GM12878 (cell line): ENCODE results near the gene COPS8. TPM values are rescaled to one million over a fixed set of nuclear protein-coding genes. Genes with fewer than 3 reads are reported as not detected.

Experiments used
- BMI1 ChIP-seq: fragments of 450-650 bp; IDR thresholded peaks from 2 replicates; pipeline ENCODE4 v1.6.1; 2016; ENCODE audit warnings: mild to moderate bottlenecking, moderate library complexity, borderline replicate concordance
- EED ChIP-seq: sonication (generic); IDR thresholded peaks from 2 replicates; pipeline ENCODE4 v1.6.1; 2016; ENCODE audit warnings: antibody characterized with exemption, low read depth
- FOXM1 ChIP-seq: IDR thresholded peaks from 2 replicates; pipeline ENCODE4 v1.6.1; 2012; ENCODE audit warnings: low read depth, mild to moderate bottlenecking, inconsistent platforms, low read length, moderate library complexity
- GATAD2B ChIP-seq: fragments of 450-650 bp; conservative IDR thresholded peaks from 2 replicates; pipeline ENCODE4 v1.6.1; 2017; ENCODE audit warnings: low read depth, mild to moderate bottlenecking, moderate library complexity
- HDGF ChIP-seq: fragments of 450-650 bp; IDR thresholded peaks from 2 replicates; pipeline ENCODE4 v1.6.1; 2016; ENCODE audit warnings: antibody characterized with exemption
- IKZF2 ChIP-seq, 2 experiments: fragments of 450-650 bp; IDR thresholded peaks; 2 replicates each; pipeline ENCODE4 v1.6.1; 2017; ENCODE audit warnings: mild to moderate bottlenecking in 2 of 2, moderate library complexity in 2 of 2
- JUND ChIP-seq: IDR thresholded peaks from 2 replicates; pipeline ENCODE4 v1.6.1; 2012; ENCODE audit warnings: low read depth, mild to moderate bottlenecking, low read length, improper control_type of control experiment, moderate library complexity
- NFYA ChIP-seq: IDR thresholded peaks from 2 replicates; pipeline ENCODE4 v1.6.1; 2011; ENCODE audit warnings: low read depth, mild to moderate bottlenecking, low read length, improper control_type of control experiment, borderline replicate concordance
- POLR2A ChIP-seq: IDR thresholded peaks from 2 replicates; pipeline ENCODE4 v1.6.1; 2011; ENCODE audit warnings: low read depth, mild to moderate bottlenecking, low read length
- RAD21 ChIP-seq: IDR thresholded peaks from 2 replicates; pipeline ENCODE4 v1.6.1; 2011; ENCODE audit warnings: mild to moderate bottlenecking, low read depth, low read length, moderate library complexity; ENCODE audit not compliant: insufficient read depth
- RAD51 ChIP-seq: fragments of 450-650 bp; IDR thresholded peaks from 2 replicates; pipeline ENCODE4 v1.6.1; 2016; ENCODE audit warnings: moderate library complexity, mild to moderate bottlenecking, inconsistent platforms
- RFX5 ChIP-seq: IDR thresholded peaks from 2 replicates; pipeline ENCODE4 v1.6.1; 2011; ENCODE audit warnings: low read depth, low read length, improper control_type of control experiment
- RUNX3 ChIP-seq: IDR thresholded peaks from 2 replicates; pipeline ENCODE4 v1.6.1; 2012; ENCODE audit warnings: low read length, inconsistent platforms
- SREBF1 ChIP-seq: IDR thresholded peaks from 2 replicates; pipeline ENCODE4 v1.6.1; 2012; ENCODE audit warnings: mild to moderate bottlenecking, low read length
- WRNIP1 ChIP-seq: IDR thresholded peaks from 2 replicates; pipeline ENCODE4 v1.6.1; 2011; ENCODE audit warnings: low read depth, low read length, improper control_type of control experiment, borderline replicate concordance
- ZBED1 ChIP-seq: IDR thresholded peaks from 2 replicates; pipeline ENCODE4 v1.6.1; 2016; ENCODE audit warnings: borderline replicate concordance
- polyA plus RNA-seq, 11 experiments: library from polyadenylated mRNA; depleted of rRNA in 4 of 11; unstranded in 6 of 11; stranded (reverse) in 5 of 11; fragments of >200 nt; fragmentation: Nextera tagmentation in 4 of 11; fragmentation: Illumina TruSeq in 1 of 11; extraction: Ambion mirVana in 4 of 11; extraction: Trizol in 1 of 11; gene quantifications; 1 replicate in 1 of 11; 2 replicates in 10 of 11; pipeline versions ENCODE4 v1.2.1 to v1.2.3, GENCODE V29; 2011 to 2016; ENCODE audit warnings: inconsistent platforms in 2 of 11, missing spikeins in 2 of 11, low read depth in 1 of 11
- total RNA-seq, 4 experiments: library from RNA; depleted of rRNA in 3 of 4; stranded (reverse); fragments of >200 nt in 3 of 4; fragmentation: Illumina TruSeq in 1 of 4; extraction: Trizol in 1 of 4; gene quantifications; 2 replicates each; pipeline versions ENCODE4 v1.2.1 to v1.2.3, GENCODE V29; 2013 to 2021
- TF ChIP-seq, protein P1 (sequence below): fragments of 450-650 bp; IDR thresholded peaks from 2 replicates; pipeline ENCODE4 v1.6.1; 2016; ENCODE audit warnings: mild to moderate bottlenecking
- TF ChIP-seq, protein P2 (sequence below): fragments of 450-650 bp; IDR thresholded peaks from 2 replicates; pipeline ENCODE4 v1.6.1; 2017; ENCODE audit warnings: antibody characterized with exemption, mild to moderate bottlenecking, moderate library complexity
- TF ChIP-seq, protein P3 (sequence below): IDR thresholded peaks from 2 replicates; pipeline ENCODE4 v1.6.1; 2012; ENCODE audit warnings: improper control_type of control experiment, low read depth, low read length; ENCODE audit not compliant: insufficient replicate concordance
- TF ChIP-seq, protein P4 (sequence below): IDR thresholded peaks from 2 replicates; pipeline ENCODE4 v1.6.1; 2011; ENCODE audit warnings: borderline replicate concordance, low read depth, mild to moderate bottlenecking, moderate library complexity, mixed read lengths, low read length; ENCODE audit not compliant: insufficient read depth; ENCODE audit errors: extremely low read length

The COPS8 gene
- total and polyA plus RNA-seq, 10 of the 15 experiments (the other 5 are each of a cell fraction or from before 2014, with no cell fraction given) = 44.0 to 134 (median 107) TPM

DNA sequence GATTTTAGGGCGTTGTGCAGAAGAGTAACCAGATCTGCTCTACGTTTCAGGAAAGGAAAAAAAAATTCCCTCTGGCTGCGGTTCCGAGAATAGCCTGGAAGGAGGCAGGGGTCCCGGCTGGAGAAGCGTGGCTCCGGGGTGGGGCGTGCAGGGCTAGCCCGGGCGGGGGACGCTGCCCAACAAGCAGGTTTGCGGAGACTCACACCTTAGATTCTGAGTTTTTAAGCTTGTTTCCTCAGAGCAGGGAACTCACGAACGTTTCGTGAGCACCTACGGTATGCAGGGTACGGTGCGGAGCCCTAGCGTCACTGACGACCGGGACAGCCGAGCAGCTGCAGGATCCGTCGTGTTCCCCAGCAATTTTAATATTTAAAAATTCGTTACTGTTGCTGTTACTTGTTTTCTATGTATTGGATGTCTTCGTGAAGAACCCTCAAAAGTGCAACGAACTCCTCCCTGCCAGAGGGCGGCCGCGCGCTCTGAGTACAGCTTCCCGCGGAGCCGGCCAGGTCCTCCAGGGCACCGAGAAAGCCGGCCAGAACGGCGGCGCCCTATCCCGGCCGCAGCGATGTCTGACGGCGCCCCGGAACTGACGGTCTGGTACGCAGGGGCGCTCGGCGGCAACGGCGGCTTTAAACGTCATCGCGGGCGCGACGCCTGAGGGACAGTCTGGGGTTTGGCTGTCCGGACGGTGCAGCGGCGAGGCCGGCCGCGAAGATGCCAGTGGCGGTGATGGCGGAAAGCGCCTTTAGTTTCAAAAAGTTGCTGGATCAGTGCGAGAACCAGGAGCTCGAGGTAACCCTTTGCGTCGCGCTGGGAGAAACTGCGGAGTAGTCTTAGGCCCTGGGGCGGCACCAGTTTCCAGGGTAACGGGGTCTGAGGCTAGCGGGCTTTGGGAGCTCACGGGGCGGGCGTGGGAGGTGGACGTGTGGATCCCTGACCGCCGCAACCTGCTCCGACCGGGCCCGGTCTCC is at the start of gene COPS8 (continued):
- TF ChIP-seq IKZF2 (IDR thresholded peaks at IDR 0.05) = no peak
- 0 out of 2 replicates have a peak, but pooled peaks have one; percentile 11 for TF ChIP-seq EED
- TF ChIP-seq WRNIP1 = 0 out of 2 replicates have a peak, but pooled peaks have one; percentile 55
- TF ChIP-seq, protein P1, sequence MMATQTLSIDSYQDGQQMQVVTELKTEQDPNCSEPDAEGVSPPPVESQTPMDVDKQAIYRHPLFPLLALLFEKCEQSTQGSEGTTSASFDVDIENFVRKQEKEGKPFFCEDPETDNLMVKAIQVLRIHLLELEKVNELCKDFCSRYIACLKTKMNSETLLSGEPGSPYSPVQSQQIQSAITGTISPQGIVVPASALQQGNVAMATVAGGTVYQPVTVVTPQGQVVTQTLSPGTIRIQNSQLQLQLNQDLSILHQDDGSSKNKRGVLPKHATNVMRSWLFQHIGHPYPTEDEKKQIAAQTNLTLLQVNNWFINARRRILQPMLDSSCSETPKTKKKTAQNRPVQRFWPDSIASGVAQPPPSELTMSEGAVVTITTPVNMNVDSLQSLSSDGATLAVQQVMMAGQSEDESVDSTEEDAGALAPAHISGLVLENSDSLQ = peak; percentile 75
- 0 out of 2 replicates have a peak, but pooled peaks have one; percentile 64 for TF ChIP-seq GATAD2B
- TF ChIP-seq, protein P2, sequence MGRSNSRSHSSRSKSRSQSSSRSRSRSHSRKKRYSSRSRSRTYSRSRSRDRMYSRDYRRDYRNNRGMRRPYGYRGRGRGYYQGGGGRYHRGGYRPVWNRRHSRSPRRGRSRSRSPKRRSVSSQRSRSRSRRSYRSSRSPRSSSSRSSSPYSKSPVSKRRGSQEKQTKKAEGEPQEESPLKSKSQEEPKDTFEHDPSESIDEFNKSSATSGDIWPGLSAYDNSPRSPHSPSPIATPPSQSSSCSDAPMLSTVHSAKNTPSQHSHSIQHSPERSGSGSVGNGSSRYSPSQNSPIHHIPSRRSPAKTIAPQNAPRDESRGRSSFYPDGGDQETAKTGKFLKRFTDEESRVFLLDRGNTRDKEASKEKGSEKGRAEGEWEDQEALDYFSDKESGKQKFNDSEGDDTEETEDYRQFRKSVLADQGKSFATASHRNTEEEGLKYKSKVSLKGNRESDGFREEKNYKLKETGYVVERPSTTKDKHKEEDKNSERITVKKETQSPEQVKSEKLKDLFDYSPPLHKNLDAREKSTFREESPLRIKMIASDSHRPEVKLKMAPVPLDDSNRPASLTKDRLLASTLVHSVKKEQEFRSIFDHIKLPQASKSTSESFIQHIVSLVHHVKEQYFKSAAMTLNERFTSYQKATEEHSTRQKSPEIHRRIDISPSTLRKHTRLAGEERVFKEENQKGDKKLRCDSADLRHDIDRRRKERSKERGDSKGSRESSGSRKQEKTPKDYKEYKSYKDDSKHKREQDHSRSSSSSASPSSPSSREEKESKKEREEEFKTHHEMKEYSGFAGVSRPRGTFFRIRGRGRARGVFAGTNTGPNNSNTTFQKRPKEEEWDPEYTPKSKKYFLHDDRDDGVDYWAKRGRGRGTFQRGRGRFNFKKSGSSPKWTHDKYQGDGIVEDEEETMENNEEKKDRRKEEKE = no peak
- peak; percentile 95 for TF ChIP-seq POLR2A
- peak; percentile 46; the same call in 1 of the 2 replicates for TF ChIP-seq HDGF
- TF ChIP-seq RFX5 = peak; percentile 48; the same call in 1 of the 2 replicates
- no peak for TF ChIP-seq JUND
- no peak for TF ChIP-seq RAD51
- peak; percentile 32; the same call in 1 of the 2 replicates for TF ChIP-seq SREBF1
- no peak for TF ChIP-seq BMI1
- peak; percentile 84 for TF ChIP-seq RUNX3
- peak; percentile 20; the same call in 1 of the 2 replicates for TF ChIP-seq ZBED1
- TF ChIP-seq, protein P3, sequence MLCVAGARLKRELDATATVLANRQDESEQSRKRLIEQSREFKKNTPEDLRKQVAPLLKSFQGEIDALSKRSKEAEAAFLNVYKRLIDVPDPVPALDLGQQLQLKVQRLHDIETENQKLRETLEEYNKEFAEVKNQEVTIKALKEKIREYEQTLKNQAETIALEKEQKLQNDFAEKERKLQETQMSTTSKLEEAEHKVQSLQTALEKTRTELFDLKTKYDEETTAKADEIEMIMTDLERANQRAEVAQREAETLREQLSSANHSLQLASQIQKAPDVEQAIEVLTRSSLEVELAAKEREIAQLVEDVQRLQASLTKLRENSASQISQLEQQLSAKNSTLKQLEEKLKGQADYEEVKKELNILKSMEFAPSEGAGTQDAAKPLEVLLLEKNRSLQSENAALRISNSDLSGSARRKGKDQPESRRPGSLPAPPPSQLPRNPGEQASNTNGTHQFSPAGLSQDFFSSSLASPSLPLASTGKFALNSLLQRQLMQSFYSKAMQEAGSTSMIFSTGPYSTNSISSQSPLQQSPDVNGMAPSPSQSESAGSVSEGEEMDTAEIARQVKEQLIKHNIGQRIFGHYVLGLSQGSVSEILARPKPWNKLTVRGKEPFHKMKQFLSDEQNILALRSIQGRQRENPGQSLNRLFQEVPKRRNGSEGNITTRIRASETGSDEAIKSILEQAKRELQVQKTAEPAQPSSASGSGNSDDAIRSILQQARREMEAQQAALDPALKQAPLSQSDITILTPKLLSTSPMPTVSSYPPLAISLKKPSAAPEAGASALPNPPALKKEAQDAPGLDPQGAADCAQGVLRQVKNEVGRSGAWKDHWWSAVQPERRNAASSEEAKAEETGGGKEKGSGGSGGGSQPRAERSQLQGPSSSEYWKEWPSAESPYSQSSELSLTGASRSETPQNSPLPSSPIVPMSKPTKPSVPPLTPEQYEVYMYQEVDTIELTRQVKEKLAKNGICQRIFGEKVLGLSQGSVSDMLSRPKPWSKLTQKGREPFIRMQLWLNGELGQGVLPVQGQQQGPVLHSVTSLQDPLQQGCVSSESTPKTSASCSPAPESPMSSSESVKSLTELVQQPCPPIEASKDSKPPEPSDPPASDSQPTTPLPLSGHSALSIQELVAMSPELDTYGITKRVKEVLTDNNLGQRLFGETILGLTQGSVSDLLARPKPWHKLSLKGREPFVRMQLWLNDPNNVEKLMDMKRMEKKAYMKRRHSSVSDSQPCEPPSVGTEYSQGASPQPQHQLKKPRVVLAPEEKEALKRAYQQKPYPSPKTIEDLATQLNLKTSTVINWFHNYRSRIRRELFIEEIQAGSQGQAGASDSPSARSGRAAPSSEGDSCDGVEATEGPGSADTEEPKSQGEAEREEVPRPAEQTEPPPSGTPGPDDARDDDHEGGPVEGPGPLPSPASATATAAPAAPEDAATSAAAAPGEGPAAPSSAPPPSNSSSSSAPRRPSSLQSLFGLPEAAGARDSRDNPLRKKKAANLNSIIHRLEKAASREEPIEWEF = no peak
- TF ChIP-seq, protein P4, sequence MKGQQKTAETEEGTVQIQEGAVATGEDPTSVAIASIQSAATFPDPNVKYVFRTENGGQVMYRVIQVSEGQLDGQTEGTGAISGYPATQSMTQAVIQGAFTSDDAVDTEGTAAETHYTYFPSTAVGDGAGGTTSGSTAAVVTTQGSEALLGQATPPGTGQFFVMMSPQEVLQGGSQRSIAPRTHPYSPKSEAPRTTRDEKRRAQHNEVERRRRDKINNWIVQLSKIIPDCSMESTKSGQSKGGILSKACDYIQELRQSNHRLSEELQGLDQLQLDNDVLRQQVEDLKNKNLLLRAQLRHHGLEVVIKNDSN = no peak
- no peak for TF ChIP-seq FOXM1
- TF ChIP-seq RAD21 = no peak
- no peak for TF ChIP-seq NFYA
